ENCODE data around the gene PIGR. TPM values are rescaled to one million over a fixed set of nuclear protein-coding genes. Genes with fewer than 3 reads are reported as not detected.

Gene PIGR
- total and polyA plus RNA-seq, 2 of the 8 experiments (the other 6 are each of a cell fraction or from before 2014, with no cell fraction given): not detected

- TF ChIP-seq CBX5 (IDR thresholded peaks at IDR 0.05; ENCODE audit: low read depth, low read length) (no peak), TCF12 (IDR thresholded peaks at IDR 0.05; ENCODE audit: low read depth, low read length) (no peak)
Measured at GRCh38 chr1:206891412-206891811, 54.9 kb downstream of the PIGR start (continued).
